ENCODE measurements around the gene TMEM232. TPM values are rescaled to one million over a fixed set of nuclear protein-coding genes. Genes with fewer than 3 reads are reported as not detected.

The TMEM232 gene
- total RNA-seq, 1 experiment from 2014 or later: 0.21 TPM

GRCh38 chr5:110413856-110414255, 312.6 kb downstream of the TMEM232 start:
- H3K27me3 ChIP-seq (ENCODE audit: control insufficient read depth, insufficient read depth, low read length): no peaks in the 10 kb centered on the region
- intact Hi-C loops (cut with micrococcal nuclease; ENCODE audit: unreplicated experiment) (no loop called here), in situ Hi-C loops (cut with HindIII; ENCODE audit: low pct_unique_long_range_greater_than_20kb, low sequenced_read_pairs) (no loop called here)
- DNase-seq (ENCODE audit: low read depth, low spot score) (no peak), ATAC-seq (no peak)
- POLR2A ChIA-PET: no interaction called here
- CTCF ChIA-PET: no interaction called here
- H3K4me1 ChIP-seq (ENCODE audit: control insufficient read depth, insufficient read depth, low read length): no peaks in the 10 kb centered on the region
- TF ChIP-seq REST (IDR thresholded peaks at IDR 0.05; ENCODE audit: insufficient read depth in 1 of 2, low read depth in 2 of 2, low read length in 1 of 2) (no peak), SIN3A (IDR thresholded peaks at IDR 0.05; ENCODE audit: borderline replicate concordance, insufficient read depth, low read depth, low read length) (no peak), TCF7L2 (IDR thresholded peaks at IDR 0.05; ENCODE audit: low read depth, low read length) (no peak), CTCF (IDR thresholded peaks at IDR 0.05) (no peak), POLR2AphosphoS5 (IDR thresholded peaks at IDR 0.05; ENCODE audit: low read depth, low read length) (no peak)
- no peak overlapping the region for H3K27ac ChIP-seq (ENCODE audit: low read length)
- no TSS peak for BruUV-seq (replicated peaks)
- no peaks in the 10 kb centered on the region for H3K9me3 ChIP-seq (ENCODE audit: control insufficient read depth, insufficient read depth, low read depth, low read length)
- H3K36me3 ChIP-seq (ENCODE audit: control insufficient read depth, insufficient read depth, low read length): no peaks in the 10 kb centered on the region
- no peak overlapping the region for H3K4me3 ChIP-seq (ENCODE audit: low read depth in 2 of 2, low read length in 2 of 2)

- Histone ChIP-seq H3K4me1 (ENCODE audit: control insufficient read depth, insufficient read depth, low read length) (no peaks in the 10 kb centered on the region), H3K4me3 (ENCODE audit: low read depth in 2 of 2, low read length in 2 of 2) (no peak overlapping the region), H3K27me3 (ENCODE audit: control insufficient read depth, insufficient read depth, low read length) (no peaks in the 10 kb centered on the region), H3K36me3 (ENCODE audit: control insufficient read depth, insufficient read depth, low read length) (no peaks in the 10 kb centered on the region), H3K9me3 (ENCODE audit: control insufficient read depth, insufficient read depth, low read depth, low read length) (no peaks in the 10 kb centered on the region), H3K27ac (ENCODE audit: low read length) (no peak overlapping the region)
- ATAC-seq (no peak), DNase-seq (ENCODE audit: low read depth, low spot score) (no peak)
- ChIA-PET CTCF (no interaction called here), POLR2A (no interaction called here)
- intact Hi-C loops (cut with micrococcal nuclease; ENCODE audit: unreplicated experiment): no loop called here
- no TSS peak for BruUV-seq (replicated peaks)
- in situ Hi-C loops (cut with HindIII; ENCODE audit: low pct_unique_long_range_greater_than_20kb, low sequenced_read_pairs): no loop called here
- TF ChIP-seq CTCF (IDR thresholded peaks at IDR 0.05) (no peak), SIN3A (IDR thresholded peaks at IDR 0.05; ENCODE audit: borderline replicate concordance, insufficient read depth, low read depth, low read length) (no peak), REST (IDR thresholded peaks at IDR 0.05; ENCODE audit: insufficient read depth in 1 of 2, low read depth in 2 of 2, low read length in 1 of 2) (no peak), TCF7L2 (IDR thresholded peaks at IDR 0.05; ENCODE audit: low read depth, low read length) (no peak)
Observed at GRCh38 chr5:110409571-110409970, 316.9 kb downstream of the TMEM232 start.

Data from Panc1 (cell line).